Caco-2 (cell line): Measurements from ENCODE around the gene SLC25A21. TPM values are rescaled to one million over a fixed set of nuclear protein-coding genes. Genes with fewer than 3 reads are reported as not detected.

ENCODE experiments used
- BruUV-seq: library from RNA; stranded (reverse); fragments of 400-500 nt; replicated peaks from 2 replicates; lab custom pipeline; 2021; lab: Mats Ljungman, UMichigan
- CTCF ChIA-PET: fragments of 300-600 bp; sonication (Branson Sonifier 250); formaldehyde crosslinking; loops from one replicate; lab custom pipeline; 2022; ENCODE audit warnings: antibody characterized with exemption; lab: Charles Lee
- POLR2A ChIA-PET: fragments of 300-600 bp; sonication (Branson Sonifier 250); formaldehyde crosslinking; loops from one replicate; lab custom pipeline; 2022; ENCODE audit warnings: antibody characterized with exemption; lab: Charles Lee
- DNase-seq, 2 experiments: peaks; one replicate each; pipeline versions ENCODE4 v3.0.0 to v3.0.0-alpha.2; 2020 to 2022
- H3K27me3 ChIP-seq: replicated peaks from 2 replicates; pipeline ENCODE4 v1.6.0; 2011; ENCODE audit warnings: low read length; ENCODE audit not compliant: control insufficient read depth, insufficient read depth
- H3K36me3 ChIP-seq: 2 replicates; pipeline ENCODE4 v1.5.1; 2011; ENCODE audit warnings: low read length; ENCODE audit not compliant: control insufficient read depth, insufficient read depth
- H3K4me1 ChIP-seq: fragments of 250-450 bp; sonication (Bioruptor Pico); 2 replicates; pipeline ENCODE4 v1.5.1; 2020; ENCODE audit warnings: mild to moderate bottlenecking
- H3K4me3 ChIP-seq: 2 replicates; pipeline ENCODE4 v1.5.1; 2011; ENCODE audit warnings: low read depth, mild to moderate bottlenecking, control low read depth, low read length
- H3K9me3 ChIP-seq: fragments of 250-450 bp; sonication (Bioruptor Pico); 2 replicates; pipeline ENCODE4 v1.5.1; 2020; ENCODE audit warnings: mild to moderate bottlenecking, moderate library complexity
- H3K27ac Mint-ChIP-seq: one replicate; pipeline ENCODE4 v1.8.0; 2022; ENCODE audit warnings: mixed read lengths; ENCODE audit not compliant: unreplicated experiment
- H3K27me3 Mint-ChIP-seq: one replicate; pipeline ENCODE4 v1.8.0; 2022; ENCODE audit warnings: mixed read lengths; ENCODE audit not compliant: insufficient read depth, unreplicated experiment
- H3K36me3 Mint-ChIP-seq: one replicate; pipeline ENCODE4 v1.8.0; 2022; ENCODE audit warnings: mild to moderate bottlenecking, mixed read lengths; ENCODE audit not compliant: insufficient read depth, unreplicated experiment
- H3K4me1 Mint-ChIP-seq: one replicate; pipeline ENCODE4 v1.8.0; 2022; ENCODE audit warnings: low read depth, mixed read lengths; ENCODE audit not compliant: unreplicated experiment
- H3K4me3 Mint-ChIP-seq: one replicate; pipeline ENCODE4 v1.8.0; 2022; ENCODE audit warnings: mild to moderate bottlenecking, moderate library complexity, mixed read lengths; ENCODE audit not compliant: unreplicated experiment
- H3K9me3 Mint-ChIP-seq: one replicate; pipeline ENCODE4 v1.8.0; 2022; ENCODE audit warnings: mixed read lengths; ENCODE audit not compliant: unreplicated experiment
- CTCF ChIP-seq, 2 experiments: fragments of 200-600 bp in 1 of 2; IDR thresholded peaks; 1 replicate in 1 of 2; 2 replicates in 1 of 2; pipeline versions ENCODE4 v1.5.1 to v1.8.0; 2011 to 2022; ENCODE audit warnings: antibody characterized with exemption in 1 of 2, control low read depth in 1 of 2, inconsistent platforms in 1 of 2, low read depth in 1 of 2, low read length in 1 of 2, mild to moderate bottlenecking in 1 of 2, moderate library complexity in 1 of 2; ENCODE audit not compliant: insufficient read depth in 1 of 2, severe bottlenecking in 1 of 2, unreplicated experiment in 1 of 2
- intact Hi-C: fragments of 100-400 bp; cut with micrococcal nuclease; formaldehyde crosslinking; loops from one replicate; pipeline ENCODE4 v1.10.0; 2022; ENCODE audit not compliant: unreplicated experiment
- total RNA-seq: library from RNA; stranded (reverse); gene quantifications from 2 replicates; pipeline ENCODE4 v1.2.3, GENCODE V29; 2022

SLC25A21 gene
- total RNA-seq, 1 experiment from 2014 or later = 3.2 TPM

DNA sequence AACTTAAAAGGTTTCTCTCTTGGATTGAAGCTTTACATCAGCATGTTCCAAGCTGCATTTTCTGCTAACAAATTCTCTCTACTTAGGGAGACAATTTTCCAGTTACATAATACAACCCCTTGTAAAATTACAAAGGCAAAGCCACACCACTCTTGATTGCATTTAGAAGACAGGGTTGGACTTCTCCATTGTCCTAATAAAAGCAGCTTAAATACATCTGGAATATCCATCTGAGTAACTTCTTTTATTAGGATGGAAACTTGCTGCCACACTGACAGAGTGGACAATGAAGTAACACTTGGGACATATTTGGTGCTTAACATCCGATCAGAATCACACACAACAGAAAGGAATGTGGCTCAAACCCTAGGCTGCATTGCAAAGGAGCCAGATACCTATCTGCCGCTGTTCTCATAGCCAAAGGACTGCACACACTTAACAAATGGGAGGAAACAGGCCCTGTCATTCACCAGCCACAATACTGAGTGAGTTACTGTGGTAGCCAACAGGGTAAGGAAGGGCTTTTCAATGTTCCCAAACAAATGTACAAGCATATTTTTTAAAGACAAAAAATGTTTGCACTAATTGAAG, 353.5 kb downstream of the SLC25A21 start:
- Mint-ChIP-seq H3K9me3 (no peaks in the 10 kb centered on the region), H3K4me3 (no peak overlapping the region), H3K27me3 (no peaks in the 10 kb centered on the region), H3K36me3 (no peaks in the 10 kb centered on the region), H3K4me1 (no peaks in the 10 kb centered on the region), H3K27ac (no peak overlapping the region)
- H3K27me3 ChIP-seq = no peaks in the 10 kb centered on the region
- BruUV-seq = no TSS peak
- no peaks in the 10 kb centered on the region for H3K9me3 ChIP-seq
- ChIA-PET POLR2A (no interaction called here), CTCF (no interaction called here)
- no peaks in the 10 kb centered on the region for H3K4me1 ChIP-seq
- H3K36me3 ChIP-seq = no peaks in the 10 kb centered on the region
- intact Hi-C loops = no loop called here
- no peak for DNase-seq
- no peak for TF ChIP-seq CTCF (IDR thresholded peaks at IDR 0.05; ENCODE audit: insufficient read depth in 1 of 2, low read depth in 1 of 2, low read length in 1 of 2, severe bottlenecking in 1 of 2, unreplicated experiment in 1 of 2)
- H3K4me3 ChIP-seq = no peak overlapping the region

GRCh38 chr14:36818246-36818645, 354.2 kb downstream of the SLC25A21 start:
- DNase-seq = no peak
- ChIA-PET CTCF (no interaction called here), POLR2A (no interaction called here)
- BruUV-seq = no TSS peak
- intact Hi-C loops = no loop called here
- H3K36me3 ChIP-seq = no peaks in the 10 kb centered on the region
- no peaks in the 10 kb centered on the region for H3K27me3 ChIP-seq
- no peak for TF ChIP-seq CTCF (IDR thresholded peaks at IDR 0.05; ENCODE audit: insufficient read depth in 1 of 2, low read depth in 1 of 2, low read length in 1 of 2, severe bottlenecking in 1 of 2, unreplicated experiment in 1 of 2)
- H3K4me3 Mint-ChIP-seq = no peak overlapping the region
- H3K4me1 ChIP-seq = no peaks in the 10 kb centered on the region
- H3K36me3 Mint-ChIP-seq = no peaks in the 10 kb centered on the region
- H3K9me3 Mint-ChIP-seq = no peaks in the 10 kb centered on the region
- no peaks in the 10 kb centered on the region for H3K9me3 ChIP-seq
- no peak overlapping the region for H3K4me3 ChIP-seq
- no peaks in the 10 kb centered on the region for H3K27me3 Mint-ChIP-seq
- H3K27ac Mint-ChIP-seq = no peak overlapping the region
- H3K4me1 Mint-ChIP-seq = no peaks in the 10 kb centered on the region

- Histone ChIP-seq H3K27me3 (no peaks in the 10 kb centered on the region), H3K4me1 (no peaks in the 10 kb centered on the region), H3K4me3 (no peak overlapping the region), H3K36me3 (no peaks in the 10 kb centered on the region), H3K9me3 (no peaks in the 10 kb centered on the region)
- ChIA-PET CTCF (no interaction called here), POLR2A (no interaction called here)
- no peak overlapping the region for H3K27ac Mint-ChIP-seq
- no peaks in the 10 kb centered on the region for H3K36me3 Mint-ChIP-seq
- DNase-seq = no peak
- H3K27me3 Mint-ChIP-seq = no peaks in the 10 kb centered on the region
- TF ChIP-seq CTCF (IDR thresholded peaks at IDR 0.05; ENCODE audit: insufficient read depth in 1 of 2, low read depth in 1 of 2, low read length in 1 of 2, severe bottlenecking in 1 of 2, unreplicated experiment in 1 of 2) = no peak
- no peak overlapping the region for H3K4me3 Mint-ChIP-seq
- H3K4me1 Mint-ChIP-seq = no peaks in the 10 kb centered on the region
- no TSS peak for BruUV-seq
- intact Hi-C loops = no loop called here
- no peaks in the 10 kb centered on the region for H3K9me3 Mint-ChIP-seq
Observed at GRCh38 chr14:36817071-36817930, 355.1 kb downstream of the SLC25A21 start.
